Psoas muscle (tissue), 8 donors: ENCODE data around the gene TRPM2. TPM values are rescaled to one million over a fixed set of nuclear protein-coding genes. Genes with fewer than 3 reads are reported as not detected.

Source experiments
- ATAC-seq, 4 donors: fragments of 200-7000 bp; cut with Tn5 transposase; one replicate each; pipeline ENCODE4 v1.9.1; 2020; ENCODE audit warnings: moderate library complexity in 3 of 4, mild to moderate bottlenecking in 2 of 4
- DNase-seq, 2 donors: peaks; one replicate each; pipeline ENCODE4 v3.0.0-alpha.2; 2020
- H3K27ac ChIP-seq: fragments of 200-600 bp; one replicate; pipeline ENCODE4 v1.8.0; 2022
- H3K27me3 ChIP-seq, 3 donors: fragments of 200-600 bp in 1 of 3; one replicate each; pipeline versions ENCODE4 v1.6.1 to v1.8.0; 2013 to 2022; ENCODE audit warnings: low read length in 2 of 3, mild to moderate bottlenecking in 2 of 3, moderate library complexity in 1 of 3; ENCODE audit not compliant: insufficient read depth in 3 of 3
- H3K36me3 ChIP-seq, 2 donors: fragments of 200-600 bp in 1 of 2; one replicate each; pipeline versions ENCODE4 v1.6.1 to v1.8.0; 2013 to 2022; ENCODE audit warnings: low read depth in 1 of 2, mild to moderate bottlenecking in 1 of 2, moderate library complexity in 1 of 2; ENCODE audit not compliant: insufficient read depth in 1 of 2
- H3K4me1 ChIP-seq: fragments of 200-600 bp; one replicate; pipeline ENCODE4 v1.8.0; 2022
- H3K4me3 ChIP-seq: fragments of 200-600 bp; one replicate; pipeline ENCODE4 v1.8.0; 2022; ENCODE audit warnings: mild to moderate bottlenecking
- H3K9me3 ChIP-seq: fragments of 200-600 bp; one replicate; pipeline ENCODE4 v1.8.0; 2022
- WGBS, 3 donors: extraction: QIAGEN DNeasy Blood & Tissue Kit; methylation state at CpG; one replicate each; pipeline versions ENCODE4 v1.1.6 to v1.1.7; 2013; 5-methylcytosine and 5-hydroxymethylcytosine counted together
- intact Hi-C, 2 donors: fragments of 100-400 bp; cut with DNase I; formaldehyde crosslinking; loops; one replicate each; pipeline versions ENCODE4 v1.11.0 to v1.14.2; 2022
- polyA plus RNA-seq, 3 donors: library from polyadenylated mRNA; stranded (reverse); fragments of 200-250 nt; gene quantifications; one replicate each; pipeline ENCODE4 v1.2.3, GENCODE V29; 2013
- total RNA-seq, 4 donors: library from RNA; stranded (reverse); fragmentation: NEBNext Ultra II Directional in 2 of 4; extraction: Animal tissue kit (Norgen Biotek cat#: 25700) in 2 of 4; gene quantifications; one replicate each; pipeline versions ENCODE4 v1.2.1 to v1.2.4, GENCODE V29; 2021 to 2023
- TF ChIP-seq, protein P1 (sequence below): fragments of 200-600 bp; IDR thresholded peaks from one replicate; pipeline ENCODE4 v1.8.0; 2022; ENCODE audit warnings: antibody characterized with exemption
- donor health status: healthy with polysubstance abuse.
- donor health status: DM: no; HTN: no; CAD: no; lungs with moderate emphysema.
- donor health status: Bipolar disorder and iron deficiency.
- donor health status: healthy.
- donor health status: DM: yes; HTN: yes; CAD: no.
- donor health status: DM: no; HTN: no; CAD: no.
- donor health status: DM: no; HTN: no; CAD: no.
- donor health status: DM: yes; HTN: yes; CAD: no.

Gene TRPM2
- total and polyA plus RNA-seq, 7 donors, result 0.08 to 1.7 (median 0.76) TPM

DNA sequence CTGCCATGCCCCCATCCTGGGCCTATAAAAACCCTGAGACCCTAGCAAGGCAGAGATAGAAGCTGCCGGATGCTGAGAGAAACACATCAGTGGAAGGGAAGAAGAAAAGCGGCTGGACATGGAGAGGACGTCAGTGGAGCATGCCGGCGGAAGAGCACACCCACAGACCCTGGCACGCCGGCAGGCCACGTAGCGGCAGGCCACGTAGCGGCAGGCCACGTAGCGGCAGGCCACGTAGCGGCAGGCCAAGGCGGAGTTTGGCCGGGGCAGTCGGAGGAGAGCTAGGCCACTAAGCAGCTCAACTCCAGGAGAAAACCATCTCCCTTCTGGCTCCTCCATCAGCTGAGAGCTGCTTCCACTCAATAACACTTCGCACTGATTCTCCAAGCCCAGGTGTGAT is 137.0 kb downstream of the TRPM2 start:
- H3K9me3 ChIP-seq, result no peaks in the 10 kb centered on the region
- DNase-seq (no peak), ATAC-seq (no peak)
- no peaks in the 10 kb centered on the region for H3K4me1 ChIP-seq
- WGBS, 3 donors, result 93 to 96% (median 94%) methylated on average over 19 of the region's 19 CpGs
- TF ChIP-seq, protein P1, sequence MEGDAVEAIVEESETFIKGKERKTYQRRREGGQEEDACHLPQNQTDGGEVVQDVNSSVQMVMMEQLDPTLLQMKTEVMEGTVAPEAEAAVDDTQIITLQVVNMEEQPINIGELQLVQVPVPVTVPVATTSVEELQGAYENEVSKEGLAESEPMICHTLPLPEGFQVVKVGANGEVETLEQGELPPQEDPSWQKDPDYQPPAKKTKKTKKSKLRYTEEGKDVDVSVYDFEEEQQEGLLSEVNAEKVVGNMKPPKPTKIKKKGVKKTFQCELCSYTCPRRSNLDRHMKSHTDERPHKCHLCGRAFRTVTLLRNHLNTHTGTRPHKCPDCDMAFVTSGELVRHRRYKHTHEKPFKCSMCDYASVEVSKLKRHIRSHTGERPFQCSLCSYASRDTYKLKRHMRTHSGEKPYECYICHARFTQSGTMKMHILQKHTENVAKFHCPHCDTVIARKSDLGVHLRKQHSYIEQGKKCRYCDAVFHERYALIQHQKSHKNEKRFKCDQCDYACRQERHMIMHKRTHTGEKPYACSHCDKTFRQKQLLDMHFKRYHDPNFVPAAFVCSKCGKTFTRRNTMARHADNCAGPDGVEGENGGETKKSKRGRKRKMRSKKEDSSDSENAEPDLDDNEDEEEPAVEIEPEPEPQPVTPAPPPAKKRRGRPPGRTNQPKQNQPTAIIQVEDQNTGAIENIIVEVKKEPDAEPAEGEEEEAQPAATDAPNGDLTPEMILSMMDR, result no peak
- peaks cover 0 to 14% (median 9%) of the 10 kb centered on the region in 3 donors for H3K27me3 ChIP-seq
- no peaks in the 10 kb centered on the region for H3K36me3 ChIP-seq
- intact Hi-C loops, result no loop called here
- H3K4me3 ChIP-seq, result no peak overlapping the region
- no peak overlapping the region for H3K27ac ChIP-seq

DNA sequence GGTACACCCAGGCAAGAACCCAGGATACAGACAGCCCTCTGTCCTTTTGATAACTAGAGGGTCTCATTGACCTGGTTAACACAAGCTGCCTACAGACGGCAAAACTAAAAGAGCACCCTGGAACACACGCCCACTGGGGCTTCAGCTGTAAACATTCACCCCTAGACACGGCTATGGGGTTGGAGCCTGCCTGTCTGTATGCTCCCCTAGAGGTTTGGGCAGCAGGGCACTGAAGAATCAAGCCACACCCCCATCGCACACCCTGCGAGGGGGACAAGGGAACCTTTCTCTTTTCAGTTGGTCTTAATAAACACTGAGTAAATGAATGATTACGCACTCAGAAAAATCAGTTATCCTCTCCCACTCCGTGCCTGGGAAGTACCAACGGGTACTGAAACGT is 137.4 kb downstream of the TRPM2 start:
- intact Hi-C loops, result no loop called here
- DNase-seq (no peak), ATAC-seq (no peak)
- Histone ChIP-seq H3K27ac (no peak overlapping the region), H3K27me3 (peaks cover 0 to 16% (median 9%) of the 10 kb centered on the region in 3 donors), H3K4me3 (no peak overlapping the region), H3K9me3 (no peaks in the 10 kb centered on the region), H3K4me1 (no peaks in the 10 kb centered on the region), H3K36me3 (no peaks in the 10 kb centered on the region)
- TF ChIP-seq, protein P1, result no peak
- WGBS, 3 donors, result 80 to 85% (median 80%) methylated on average over 9 of the region's 9 CpGs

Other genes starting within 250 kb of the TRPM2 start
- 1 to 10 TPM in 3 of 4 donors, under 1 TPM in 1; 0.56 to 3.2 (median 2.8) TPM for gene PWP2, start 246.2 kb upstream of the TRPM2 start, total RNA-seq
- gene PWP2, start 246.2 kb upstream of the TRPM2 start, polyA plus RNA-seq, result 1 to 10 TPM; 2.2 to 8.8 (median 3.0) TPM
- 10 to 100 TPM in 2 of 4 donors, 1 to 10 TPM in 2; 6.7 to 13.8 (median 10.6) TPM for gene GATD3, start 219.9 kb upstream of the TRPM2 start, total RNA-seq
- 100 to 1,000 TPM in 1 of 3 donors, 10 to 100 TPM in 1, 1 to 10 TPM in 1; 8.6 to 188 (median 10.7) TPM for gene GATD3, start 219.9 kb upstream of the TRPM2 start, polyA plus RNA-seq
- gene ICOSLG, start 112.7 kb upstream of the TRPM2 start, total RNA-seq, result 1 to 10 TPM in 3 of 4 donors, under 1 TPM in 1; 0.69 to 5.9 (median 2.6) TPM
- 1 to 10 TPM in 2 of 3 donors, under 1 TPM in 1; 0.27 to 1.6 (median 1.0) TPM for gene ICOSLG, start 112.7 kb upstream of the TRPM2 start, polyA plus RNA-seq
- not detected for gene DNMT3L, start 91.7 kb upstream of the TRPM2 start, total RNA-seq
- gene DNMT3L, start 91.7 kb upstream of the TRPM2 start, polyA plus RNA-seq, result not detected
- under 1 TPM in 1 of 4 donors, not detected in 3; 0.19 TPM for gene AIRE, start 67.7 kb upstream of the TRPM2 start, total RNA-seq
- gene AIRE, start 67.7 kb upstream of the TRPM2 start, polyA plus RNA-seq, result under 1 TPM; 0.01 to 0.17 (median 0.04) TPM
- gene PFKL, start 53.6 kb upstream of the TRPM2 start, total RNA-seq, result 10 to 100 TPM; 17.8 to 33.6 (median 27.7) TPM
- 10 to 100 TPM in 2 of 3 donors, 1 to 10 TPM in 1; 9.2 to 21.2 (median 13.7) TPM for gene PFKL, start 53.6 kb upstream of the TRPM2 start, polyA plus RNA-seq
- gene CFAP410, start 14.2 kb upstream of the TRPM2 start, total RNA-seq, result 10 to 100 TPM in 2 of 4 donors, 1 to 10 TPM in 2; 8.3 to 10.5 (median 9.7) TPM
- 10 to 100 TPM in 2 of 3 donors, 1 to 10 TPM in 1; 9.9 to 13.7 (median 10.1) TPM for gene CFAP410, start 14.2 kb upstream of the TRPM2 start, polyA plus RNA-seq
- gene LRRC3, start 101.9 kb downstream of the TRPM2 start, total RNA-seq, result 1 to 10 TPM in 1 of 4 donors, under 1 TPM in 3; 0.13 to 1.1 (median 0.23) TPM
- gene LRRC3, start 101.9 kb downstream of the TRPM2 start, polyA plus RNA-seq, result under 1 TPM; 0.08 to 0.29 (median 0.08) TPM
- not detected for gene KRTAP10-1, start 186.6 kb downstream of the TRPM2 start, total RNA-seq
- not detected for gene KRTAP10-1, start 186.6 kb downstream of the TRPM2 start, polyA plus RNA-seq
- gene KRTAP10-2, start 197.9 kb downstream of the TRPM2 start, total RNA-seq, result not detected
- not detected for gene KRTAP10-2, start 197.9 kb downstream of the TRPM2 start, polyA plus RNA-seq
- gene KRTAP10-3, start 205.2 kb downstream of the TRPM2 start, total RNA-seq, result not detected
- not detected for gene KRTAP10-3, start 205.2 kb downstream of the TRPM2 start, polyA plus RNA-seq
- gene KRTAP10-4, start 220.1 kb downstream of the TRPM2 start, total RNA-seq, result not detected
- gene KRTAP10-4, start 220.1 kb downstream of the TRPM2 start, polyA plus RNA-seq, result not detected
- not detected for gene KRTAP10-5, start 227.0 kb downstream of the TRPM2 start, total RNA-seq
- gene KRTAP10-5, start 227.0 kb downstream of the TRPM2 start, polyA plus RNA-seq, result not detected
- gene KRTAP10-6, start 238.9 kb downstream of the TRPM2 start, total RNA-seq, result not detected
- gene KRTAP10-6, start 238.9 kb downstream of the TRPM2 start, polyA plus RNA-seq, result not detected
- not detected for gene KRTAP10-7, start 247.0 kb downstream of the TRPM2 start, total RNA-seq
- not detected for gene KRTAP10-7, start 247.0 kb downstream of the TRPM2 start, polyA plus RNA-seq